GM18508 (cell line): Measurements from ENCODE around the gene NME3.

Experiments used
- ATAC-seq: cut with Tn5 transposase; IDR thresholded peaks from one replicate; pipeline ENCODE4 v1.9.1; 2021; ENCODE audit warnings: moderate number of reproducible peaks; ENCODE audit not compliant: insufficient read depth, unreplicated experiment

NME3 gene

GRCh38 chr16:1731073-1731472 lies 40.3 kb downstream of the NME3 start:
- ATAC-seq: no peak

DNA sequence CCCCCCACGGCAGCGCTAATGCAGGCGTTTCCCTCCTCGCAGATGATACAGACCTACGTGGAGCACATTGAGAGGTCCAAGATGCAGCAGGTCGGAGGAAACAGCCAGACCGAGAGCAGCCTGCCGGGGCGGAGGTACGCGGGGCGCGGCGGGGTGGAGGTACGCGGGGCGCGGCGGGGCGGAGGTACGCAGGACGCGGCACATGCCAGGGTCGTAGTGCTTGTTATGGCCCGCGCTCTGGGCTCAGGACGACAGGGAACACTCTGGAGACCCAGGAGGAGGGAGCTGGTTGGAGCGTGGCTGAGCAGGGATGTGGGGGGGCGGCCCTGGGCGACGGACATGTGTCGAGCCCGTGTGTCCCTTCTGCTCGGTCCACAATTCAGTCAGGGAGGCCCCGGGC lies 41.9 kb downstream of the NME3 start:
- ATAC-seq: no peak

- no peak for ATAC-seq
Measured at GRCh38 chr16:1729026-1729425, 42.3 kb downstream of the NME3 start.

DNA sequence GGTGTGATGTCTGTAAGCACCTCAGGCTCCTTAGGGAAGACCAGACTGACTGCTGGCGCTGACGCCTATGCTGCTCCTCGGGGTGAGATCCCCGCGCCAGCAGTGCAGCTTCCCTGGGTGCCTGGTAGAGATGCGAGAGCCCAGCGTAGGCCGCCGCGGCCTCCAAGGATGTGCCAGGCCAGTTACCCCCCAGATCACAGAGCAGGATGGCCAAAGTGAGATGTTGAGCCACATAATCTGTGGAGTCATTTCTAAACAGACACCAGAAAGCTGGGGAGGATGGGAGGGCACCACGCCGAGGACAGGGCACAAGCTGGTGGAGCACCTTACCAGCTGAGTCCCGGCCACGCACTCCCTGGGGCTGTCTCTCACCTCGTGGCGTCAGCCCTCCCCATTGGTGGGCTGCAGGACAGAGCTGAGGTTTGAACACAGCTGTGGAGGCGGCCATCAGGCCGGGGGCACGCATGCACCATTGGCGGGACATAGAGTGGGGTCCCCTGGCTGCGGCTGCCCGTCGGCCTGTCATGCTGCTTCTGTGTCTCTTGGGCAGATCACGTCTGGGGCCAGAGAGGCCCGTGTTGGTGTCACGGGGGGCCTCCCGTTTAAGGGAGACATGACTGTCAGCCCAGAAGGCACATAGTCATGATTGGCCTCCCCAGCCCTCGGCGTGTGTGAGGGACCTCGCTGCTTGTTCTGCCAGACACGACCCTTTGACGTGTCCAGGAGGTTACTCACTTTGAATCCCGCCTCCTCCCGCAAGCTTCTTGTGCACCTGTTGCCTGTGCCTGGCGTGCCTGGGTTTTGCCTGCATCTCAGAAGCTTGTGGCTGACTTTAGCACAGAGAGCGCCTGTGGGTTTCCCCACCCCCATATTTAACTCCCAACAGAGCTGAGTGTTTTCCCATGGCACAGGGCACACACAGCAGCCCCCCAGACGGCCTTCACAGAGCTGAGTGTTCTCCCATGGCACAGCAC lies 43.4 kb downstream of the NME3 start:
- ATAC-seq: no peak

- no peak for ATAC-seq
Measured at GRCh38 chr16:1726661-1727502, 44.5 kb downstream of the NME3 start.

DNA sequence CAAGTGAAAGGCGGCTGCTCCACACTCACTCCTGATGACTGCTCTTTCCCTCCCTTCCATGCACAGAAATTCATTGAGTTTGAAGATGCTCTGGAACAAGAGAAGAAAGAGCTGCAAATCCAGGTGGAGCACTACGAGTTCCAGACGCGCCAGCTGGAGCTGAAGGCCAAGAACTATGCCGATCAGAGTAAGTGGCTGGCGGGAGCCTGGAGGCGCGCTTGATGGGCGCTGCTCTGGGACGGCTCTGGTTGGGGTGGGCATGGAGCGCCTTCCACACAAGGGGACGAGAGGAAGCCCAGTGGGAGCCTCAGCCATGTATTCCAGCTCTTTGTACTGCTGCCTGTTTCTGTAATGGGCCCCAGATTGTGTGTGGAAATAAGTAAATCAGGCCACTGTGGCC lies 46.9 kb downstream of the NME3 start:
- no peak for ATAC-seq

DNA sequence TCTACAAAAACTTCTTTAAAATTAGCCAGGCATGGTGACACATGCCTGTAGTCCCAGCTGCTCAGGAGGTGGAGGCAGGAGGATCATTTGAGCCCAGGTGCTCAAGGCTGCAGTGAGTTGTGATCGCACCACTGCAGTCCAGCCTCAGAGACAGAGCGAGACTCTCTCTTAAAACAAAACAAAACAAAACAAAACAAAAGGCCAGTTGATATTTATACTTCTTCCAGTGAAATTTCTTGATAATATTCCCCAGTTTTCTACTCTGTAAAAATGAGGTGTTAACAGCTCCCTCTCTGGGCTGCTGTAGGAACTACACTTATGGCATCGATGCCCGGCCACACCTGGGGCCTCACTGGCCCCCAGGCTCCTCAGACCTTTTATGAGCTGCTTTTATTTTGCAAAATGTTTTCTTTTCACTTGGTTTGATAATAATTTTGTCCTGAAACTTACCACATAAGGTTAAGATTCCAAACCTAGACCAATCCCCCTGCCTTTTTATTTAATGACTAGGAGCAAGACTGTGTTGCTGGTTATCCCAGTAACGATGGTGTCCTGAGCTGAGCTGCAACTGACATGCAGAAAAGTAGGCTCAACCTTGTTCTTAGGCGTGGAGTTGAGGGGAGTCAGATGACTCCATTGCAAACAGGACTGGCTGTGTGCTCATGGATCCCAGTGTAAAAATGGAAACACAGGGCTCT lies 47.7 kb downstream of the NME3 start:
- ATAC-seq: no peak

DNA sequence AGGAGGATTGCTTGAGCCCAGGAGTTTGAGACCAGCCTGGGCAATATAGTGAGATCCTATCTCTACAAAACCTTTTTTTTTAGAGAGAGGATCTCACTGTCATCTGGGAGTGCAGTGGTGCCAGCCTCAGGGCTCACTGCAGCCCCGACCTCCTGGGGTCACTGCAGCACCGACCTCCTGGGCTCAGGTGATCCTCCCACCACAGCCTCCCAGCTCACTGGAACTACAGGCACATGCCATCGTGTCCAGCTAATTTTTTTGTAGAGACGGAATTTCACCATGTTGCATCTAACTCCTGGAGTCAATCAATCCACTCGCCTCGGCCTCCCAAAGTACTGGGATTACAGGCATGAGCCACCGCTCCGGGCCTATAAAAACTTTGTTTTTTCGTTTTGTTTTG lies 50.0 kb downstream of the NME3 start:
- ATAC-seq: no peak
